Head of caudate nucleus (tissue), 42 donors: Measurements from ENCODE around the gene ADGRV1.
"Not testable (repeated sequence)": the region's sequence is repeated elsewhere in the genome, so short reads cannot be mapped to it uniquely, and the experiment has no call there.

Source experiments
- DNase-seq, 42 donors: peaks; one replicate each; pipeline versions ENCODE4 v3.0.0 to v3.0.0-alpha.2; 2020 to 2021; ENCODE audit warnings: mixed read lengths in 7 of 42
- intact Hi-C: fragments of 100-400 bp; cut with DNase I; formaldehyde crosslinking; loops from one replicate; pipeline ENCODE4 v1.15.0; 2022

The ADGRV1 gene

DNA sequence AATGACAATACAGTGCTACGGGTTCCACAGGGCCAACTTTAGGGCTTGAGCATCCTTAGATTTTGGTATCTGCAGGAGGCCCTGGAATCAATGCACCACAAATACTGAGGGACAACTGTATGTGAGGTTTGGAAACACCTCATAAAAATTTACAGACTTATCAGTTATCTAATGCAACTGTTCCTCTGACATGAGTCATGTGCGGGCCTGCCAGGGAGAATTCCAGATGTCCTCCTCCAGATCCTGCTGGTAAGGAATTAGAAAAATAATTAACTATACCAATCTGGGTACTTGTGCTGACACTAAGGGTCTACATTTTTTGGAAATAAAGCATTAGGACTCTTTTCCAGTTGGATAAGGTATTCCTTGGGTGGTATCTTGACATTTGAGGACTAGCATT lies 491.2 kb downstream of the ADGRV1 start:
- intact Hi-C loops = no loop called here
- peak in 1 of 42 donors; percentile 12 for DNase-seq

DNA sequence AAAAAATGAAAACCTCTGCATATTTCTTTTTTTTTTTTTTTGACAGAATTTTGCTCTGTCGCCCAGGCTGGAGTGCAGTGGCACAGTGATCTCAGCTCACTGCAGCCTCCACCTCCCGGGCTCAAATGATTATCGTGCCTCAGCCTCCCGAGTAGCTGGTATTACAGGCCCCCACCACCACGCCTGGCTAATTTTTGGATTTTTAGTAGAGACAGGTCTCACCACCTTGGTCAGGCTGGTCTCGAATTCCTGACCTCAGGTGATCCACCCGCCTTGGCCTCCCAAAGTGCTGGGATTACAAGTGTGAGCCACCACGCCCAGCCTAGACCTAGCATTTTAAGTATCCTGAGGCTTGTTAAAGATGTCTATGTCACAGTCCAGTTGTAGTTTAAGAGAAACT lies 493.8 kb downstream of the ADGRV1 start:
- DNase-seq, intact Hi-C loops: not testable (repeated sequence)

DNA sequence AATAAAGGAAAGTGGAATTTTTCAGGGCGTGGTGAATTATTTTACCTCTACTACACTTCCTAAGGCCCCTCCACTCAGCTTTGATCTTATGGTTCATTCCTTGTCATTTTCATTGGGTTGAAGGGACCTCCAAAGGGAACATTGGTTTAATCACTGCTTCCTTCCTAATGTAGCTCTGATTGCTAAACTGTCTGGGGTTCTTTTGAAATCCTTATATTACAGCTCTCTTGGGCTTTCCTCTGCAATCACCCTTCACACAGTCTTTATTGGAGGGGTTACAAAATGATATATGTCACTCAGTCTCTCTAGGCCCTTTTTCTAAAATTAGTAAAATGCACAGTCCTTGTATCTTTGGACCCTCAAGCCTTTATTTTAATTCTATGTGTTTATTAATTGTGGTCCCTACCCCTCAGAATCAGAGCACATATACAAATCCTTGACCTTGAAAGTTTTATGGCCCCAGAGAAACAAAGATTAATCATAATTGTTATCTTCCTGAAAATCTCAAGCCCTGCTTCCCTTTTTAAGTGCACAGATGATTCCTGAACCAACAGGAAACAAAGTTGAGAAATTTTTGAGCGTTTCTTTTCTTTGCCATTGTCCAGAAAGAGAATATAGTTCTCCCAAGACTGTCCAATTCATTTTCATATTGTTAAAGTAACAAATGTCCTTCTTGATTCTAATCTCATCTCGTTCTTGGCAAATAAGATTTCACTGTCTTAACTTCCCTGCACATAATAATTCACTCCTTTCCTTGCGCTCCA lies 494.6 kb downstream of the ADGRV1 start:
- intact Hi-C loops = no loop called here
- DNase-seq = no peak

DNA sequence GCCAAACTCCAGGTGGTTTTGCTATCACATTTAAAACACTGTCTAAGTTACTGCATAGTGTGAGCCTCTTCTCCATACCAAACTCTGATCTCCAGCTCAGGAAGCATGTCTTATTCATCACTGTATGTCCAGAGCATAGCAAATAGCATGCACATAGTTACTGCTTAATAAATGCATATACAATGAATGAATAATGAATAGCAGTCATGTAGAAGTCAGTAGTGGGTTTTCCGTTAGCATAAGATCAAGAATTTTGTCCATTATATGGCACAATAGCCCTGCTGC lies 495.1 kb downstream of the ADGRV1 start:
- intact Hi-C loops = no loop called here
- no peak for DNase-seq

DNA sequence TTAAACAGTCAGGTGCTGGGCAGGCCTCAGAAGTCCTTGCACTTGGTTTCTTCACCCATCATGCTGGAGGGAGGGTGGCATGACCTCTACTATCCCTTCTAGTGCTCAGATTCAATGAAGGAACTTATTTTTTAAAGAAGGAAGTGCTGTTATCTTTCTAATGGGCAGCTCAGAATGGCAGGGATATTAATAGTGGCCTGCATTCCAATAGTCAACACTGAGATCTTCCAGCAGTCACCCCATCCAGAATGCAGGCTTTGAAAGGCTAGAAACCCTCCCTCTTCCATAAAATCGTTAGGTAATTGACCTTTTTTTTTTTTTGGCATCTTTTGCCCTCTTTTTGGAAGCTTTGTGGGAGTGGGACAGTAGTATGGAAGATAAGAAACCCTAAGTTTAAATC lies 499.6 kb downstream of the ADGRV1 start:
- intact Hi-C loops = no loop called here
- no peak for DNase-seq

DNA sequence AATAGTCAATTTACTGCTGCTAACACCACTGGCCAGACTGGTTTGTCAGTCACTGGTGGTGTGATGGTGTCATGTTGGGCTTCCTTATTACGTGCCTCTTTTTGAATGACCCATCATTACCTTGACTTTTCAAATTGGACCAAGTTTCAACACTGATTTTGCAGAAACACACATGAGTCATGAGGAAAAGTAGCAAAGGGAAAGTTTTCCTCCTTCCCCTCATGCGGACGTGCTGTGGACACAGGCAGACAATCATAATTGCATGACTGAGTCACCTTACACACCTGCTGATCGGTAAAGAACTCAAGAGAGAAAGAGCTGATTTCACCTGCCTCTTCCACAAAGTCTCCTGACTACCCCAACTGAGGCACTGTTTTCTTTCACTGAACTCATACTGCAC lies 500.0 kb downstream of the ADGRV1 start:
- DNase-seq = no peak
- intact Hi-C loops = no loop called here

DNA sequence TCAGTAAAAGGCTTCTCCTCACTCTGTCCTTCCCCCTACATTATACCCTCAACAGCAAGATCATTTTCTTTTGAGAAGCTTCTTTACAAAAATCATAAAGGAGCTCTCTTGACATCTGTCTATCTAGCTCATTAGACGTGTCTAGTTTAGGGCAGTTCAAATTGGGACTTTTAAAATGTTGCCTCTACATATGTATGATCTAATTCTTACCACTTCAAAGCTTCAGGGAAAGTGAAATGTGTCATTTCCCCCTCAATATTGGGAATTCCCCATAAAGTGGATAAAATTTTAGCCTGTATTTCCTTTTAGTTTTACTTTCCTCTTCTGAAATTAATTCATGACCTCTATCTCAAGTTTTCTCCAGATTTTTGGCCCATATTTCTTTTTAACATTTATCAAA lies 500.8 kb downstream of the ADGRV1 start:
- intact Hi-C loops = no loop called here
- no peak for DNase-seq

DNA sequence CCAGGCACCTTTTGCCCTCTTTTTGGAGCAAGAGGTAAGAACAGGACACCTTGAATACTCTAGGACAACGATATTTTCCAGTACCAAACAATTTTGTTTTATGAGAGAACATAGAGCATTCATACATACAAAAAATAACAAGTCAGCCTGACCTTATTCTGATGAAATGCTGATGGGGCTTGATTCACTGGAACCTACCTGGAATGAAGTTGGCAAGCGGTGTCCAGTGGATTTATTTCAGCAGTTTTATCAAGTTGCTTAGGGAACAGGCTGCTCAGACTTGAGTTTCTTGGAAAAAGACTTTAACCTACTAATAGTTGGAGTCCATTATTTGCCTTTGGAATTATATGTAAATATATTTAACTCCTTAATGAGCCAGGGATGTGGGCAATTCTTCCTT lies 502.5 kb downstream of the ADGRV1 start:
- no peak for DNase-seq
- intact Hi-C loops = no loop called here

DNA sequence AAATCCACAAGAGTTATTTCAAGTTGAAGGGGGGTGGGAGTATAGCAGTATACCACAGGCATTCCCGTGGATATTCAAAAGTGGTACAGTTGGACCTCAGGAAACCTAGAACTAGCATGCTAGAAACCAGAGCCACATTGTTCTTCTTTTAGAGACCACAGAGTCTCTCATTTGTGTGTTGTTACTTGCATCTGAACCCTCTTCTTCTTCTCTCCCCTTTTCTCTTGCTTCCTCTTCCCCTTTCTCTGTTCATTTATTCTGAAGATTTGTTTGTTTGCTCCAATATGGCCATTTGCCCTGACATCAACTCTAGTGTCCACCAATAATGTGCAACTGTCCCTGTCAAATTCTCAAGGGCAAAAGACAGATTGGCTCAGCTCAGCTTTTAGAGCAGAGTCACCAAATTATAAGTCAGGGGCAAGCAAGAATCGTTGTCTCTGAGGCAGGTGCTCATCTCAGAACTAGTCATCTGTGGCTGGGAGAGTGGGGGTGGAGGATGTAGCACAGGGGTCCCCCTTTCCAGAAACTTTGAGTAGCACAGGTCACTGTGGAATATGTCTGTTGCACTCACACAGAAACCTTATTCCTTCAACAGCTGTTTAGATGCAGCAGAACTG lies 503.5 kb downstream of the ADGRV1 start:
- intact Hi-C loops = no loop called here
- DNase-seq = no peak

DNA sequence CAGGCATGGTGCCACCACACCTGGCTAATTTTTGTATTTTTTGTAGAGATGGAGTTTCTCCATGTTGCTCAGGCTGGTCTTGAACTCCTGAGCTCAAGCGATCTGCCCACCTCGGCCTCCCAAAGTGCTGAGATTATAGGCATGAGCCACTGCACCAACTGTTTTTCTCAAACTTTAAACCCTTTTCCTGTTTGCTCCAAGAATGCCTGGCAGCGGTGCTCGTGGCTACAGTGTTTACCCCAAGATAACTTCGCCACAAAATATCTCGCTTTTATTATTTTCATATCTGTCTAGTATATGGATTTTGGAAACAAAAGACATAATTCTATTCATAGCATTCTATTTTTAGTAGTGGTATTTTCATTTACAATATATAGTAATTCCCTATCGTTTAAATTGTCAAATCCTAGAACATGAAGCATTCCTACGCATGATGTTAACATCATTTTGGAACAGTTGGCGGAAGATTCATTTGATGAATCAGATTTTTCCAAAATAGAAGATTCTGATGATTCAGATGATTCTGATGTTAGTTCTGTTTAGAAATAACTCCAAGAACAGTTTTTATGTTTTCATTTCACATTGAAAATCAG lies 504.6 kb downstream of the ADGRV1 start:
- intact Hi-C loops = not testable (repeated sequence)
- DNase-seq = peak in 3 of 42 donors; percentile 8 to 10 (median 9)

DNA sequence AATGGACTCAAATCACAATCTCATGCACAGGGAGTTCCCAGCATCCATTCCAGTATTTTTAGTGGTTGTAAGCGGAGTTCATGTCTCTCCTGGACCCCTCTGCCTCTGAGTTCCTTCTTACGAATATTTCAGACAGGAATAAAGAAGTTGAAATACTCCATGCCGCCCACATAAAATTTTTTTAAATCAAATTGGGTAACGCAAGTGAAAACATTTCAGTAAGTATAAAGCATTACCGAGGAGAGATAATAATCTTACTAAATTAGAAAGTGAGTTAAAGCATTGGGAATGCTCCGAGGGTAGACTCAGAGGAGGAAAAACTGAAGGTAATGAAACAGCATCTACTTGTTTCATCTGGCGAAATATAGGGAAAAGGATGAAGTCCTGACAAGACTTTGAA lies 506.9 kb downstream of the ADGRV1 start:
- intact Hi-C loops = no loop called here
- DNase-seq = no peak

DNA sequence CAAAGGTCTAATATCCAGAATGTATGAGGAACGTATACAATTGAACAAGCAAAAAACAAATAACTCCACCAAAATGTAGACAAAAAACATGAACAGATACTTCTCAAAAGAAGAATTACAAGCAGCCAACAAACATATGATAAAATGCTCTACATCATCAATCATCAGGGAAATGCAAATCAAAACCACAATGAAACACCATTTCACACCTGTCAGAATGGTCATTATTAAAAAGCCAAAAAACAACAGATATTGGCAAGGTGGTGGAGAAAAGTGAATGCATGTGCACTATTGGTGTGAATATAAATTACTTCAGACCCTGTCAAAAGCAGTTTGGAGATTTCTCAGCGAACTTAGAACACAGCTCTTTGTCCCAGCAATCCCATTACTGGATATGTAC lies 510.8 kb downstream of the ADGRV1 start:
- no peak for DNase-seq
- intact Hi-C loops = no loop called here

DNA sequence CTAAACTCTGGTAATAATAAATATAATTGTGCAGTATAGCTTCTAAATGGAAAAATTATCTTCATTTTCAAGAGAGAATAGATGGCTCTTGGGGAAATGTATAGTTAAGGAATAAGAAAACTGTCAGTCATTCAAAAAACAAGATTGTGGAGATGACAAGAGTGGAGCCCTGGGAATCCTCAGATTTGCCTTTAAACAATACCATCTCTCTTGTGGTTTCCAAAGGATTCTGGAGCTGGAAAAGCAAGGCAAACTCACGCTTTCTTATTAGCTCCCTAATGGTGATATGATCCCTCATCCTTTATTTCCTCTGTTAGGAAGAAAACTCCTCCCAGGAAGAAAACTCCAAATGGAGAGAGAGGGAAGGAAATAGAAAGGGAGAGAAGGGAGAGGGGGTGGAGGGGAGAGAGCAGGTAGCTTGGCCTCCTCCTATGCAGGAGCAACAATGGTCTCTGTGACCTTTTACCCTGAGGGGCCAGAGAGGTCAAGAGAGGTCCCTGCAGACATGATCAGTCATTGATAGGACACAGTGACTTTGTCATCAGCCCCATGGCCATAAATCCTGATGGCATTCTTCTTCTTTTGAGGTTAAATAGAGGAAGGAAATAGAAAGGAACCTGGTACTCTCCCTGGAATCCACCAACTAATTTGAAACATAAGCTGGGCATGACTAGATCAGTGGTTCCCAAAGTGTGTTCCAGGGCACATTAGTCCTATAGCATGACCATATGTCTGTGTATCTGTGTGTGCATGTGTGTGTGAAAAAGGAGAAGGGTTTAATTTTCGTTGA lies 512.4 kb downstream of the ADGRV1 start:
- no peak for DNase-seq
- intact Hi-C loops = no loop called here

DNA sequence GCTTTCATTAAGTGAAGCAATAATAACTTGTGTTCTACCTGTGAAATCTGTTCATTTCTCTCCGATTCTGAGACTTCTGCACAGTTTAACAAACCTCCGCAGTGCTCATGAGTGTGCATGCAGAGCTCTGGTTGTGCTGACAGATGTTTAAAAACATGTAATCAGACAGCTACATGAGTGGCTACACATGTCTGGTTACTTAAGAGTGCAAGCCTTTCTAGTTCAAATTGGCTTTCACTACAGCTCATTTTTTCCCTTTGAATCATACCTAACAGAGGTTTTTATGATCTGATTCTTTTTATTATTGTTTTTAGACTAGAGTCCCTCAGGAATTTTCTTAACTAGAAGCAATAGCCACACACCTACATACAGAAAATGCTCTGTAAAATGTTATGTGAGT lies 514.3 kb downstream of the ADGRV1 start:
- intact Hi-C loops = no loop called here
- DNase-seq = no peak

DNA sequence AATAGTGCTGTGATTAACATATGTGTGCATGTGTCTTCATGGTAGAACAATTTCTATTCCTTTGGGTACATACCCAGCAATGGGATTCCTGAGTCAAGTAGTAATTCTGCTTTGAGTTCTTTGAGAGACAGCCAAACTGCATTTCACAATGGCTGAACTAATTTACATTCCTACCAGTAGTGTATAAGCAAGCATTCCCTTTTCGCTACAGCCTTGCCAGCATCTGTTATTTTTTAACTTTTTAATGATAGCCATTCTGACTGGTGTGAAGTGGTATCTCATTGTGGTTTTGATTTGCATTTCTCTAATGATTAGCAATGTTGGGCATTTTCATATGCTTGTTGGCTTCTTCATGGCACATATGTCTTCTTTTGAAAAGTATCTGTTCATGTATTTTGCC lies 516.0 kb downstream of the ADGRV1 start:
- intact Hi-C loops = no loop called here
- DNase-seq = no peak

DNA sequence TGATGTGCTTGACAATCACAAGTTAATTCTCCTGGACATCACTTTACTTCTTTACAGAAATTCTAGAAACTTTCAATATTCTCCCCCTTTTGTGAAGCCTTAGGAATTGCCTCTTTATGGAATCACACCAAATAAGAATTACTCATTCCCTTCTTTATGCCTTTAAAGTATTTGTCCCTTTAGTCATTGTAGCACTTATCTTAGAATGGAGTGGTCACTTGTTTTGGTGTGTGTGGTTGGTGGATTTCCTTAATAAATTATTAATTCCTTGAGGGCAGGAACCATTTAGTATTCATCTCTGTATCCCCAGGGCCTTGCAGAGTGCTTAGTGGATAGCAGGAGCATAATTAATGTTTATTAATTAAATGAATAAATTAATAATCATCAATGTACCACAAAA lies 517.5 kb downstream of the ADGRV1 start:
- intact Hi-C loops = no loop called here
- no peak for DNase-seq

DNA sequence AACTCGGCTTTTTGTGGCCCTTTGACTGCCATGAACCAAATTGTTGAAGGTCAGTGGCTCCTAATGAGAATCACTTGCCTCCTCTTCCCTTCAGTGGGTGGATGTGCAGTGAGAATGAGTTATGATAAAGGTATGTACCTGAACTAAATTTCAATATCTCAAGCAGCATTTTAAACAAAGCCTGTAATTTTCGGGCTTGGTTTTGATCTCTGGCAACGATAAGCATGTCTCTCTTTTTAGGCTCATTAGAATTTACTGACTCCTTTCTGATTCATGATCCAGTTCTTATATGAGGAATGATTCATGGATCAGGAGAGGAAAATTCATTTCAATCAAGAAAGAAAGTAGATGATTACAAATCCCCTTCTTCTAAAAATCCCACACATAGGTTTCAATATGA lies 519.0 kb downstream of the ADGRV1 start:
- intact Hi-C loops = no loop called here
- no peak for DNase-seq

DNA sequence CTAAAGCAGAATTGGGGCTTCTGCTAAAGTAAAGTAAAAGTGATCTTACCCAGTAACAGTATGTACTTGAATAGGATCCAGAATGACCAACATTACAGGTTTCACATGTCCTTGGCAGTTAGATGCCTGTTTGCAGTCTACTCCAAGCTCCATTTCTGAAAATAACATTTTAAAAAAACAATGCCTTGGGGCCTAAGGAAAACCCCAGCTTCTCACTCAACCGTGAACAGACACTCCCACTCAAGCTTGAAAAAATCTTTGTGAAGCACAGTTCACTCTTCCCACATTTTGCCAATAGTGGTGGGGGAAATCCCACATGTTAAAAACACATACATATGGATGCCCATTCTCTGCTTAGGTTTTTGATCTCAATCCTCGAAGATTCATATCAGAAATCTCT lies 520.4 kb downstream of the ADGRV1 start:
- intact Hi-C loops = no loop called here
- no peak for DNase-seq

DNA sequence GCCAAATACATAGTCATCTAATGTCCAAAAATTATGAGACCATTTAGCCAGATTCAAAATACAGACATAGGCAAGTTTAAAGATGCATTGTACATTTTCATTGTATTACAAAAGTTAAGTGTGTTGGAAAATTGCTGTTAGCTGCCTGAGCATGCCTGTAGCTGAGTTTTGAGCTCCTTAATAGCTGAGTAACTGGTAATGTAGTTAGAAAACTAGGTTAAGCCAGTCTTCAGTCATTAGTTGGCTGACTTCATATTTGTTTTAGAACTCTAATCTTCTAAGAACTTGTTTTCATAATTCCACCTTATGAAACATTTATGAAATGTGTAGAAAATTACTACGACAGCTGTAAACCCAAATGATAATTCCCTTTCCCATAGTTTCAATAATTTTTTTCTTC lies 531.2 kb downstream of the ADGRV1 start:
- intact Hi-C loops = no loop called here
- DNase-seq = no peak

DNA sequence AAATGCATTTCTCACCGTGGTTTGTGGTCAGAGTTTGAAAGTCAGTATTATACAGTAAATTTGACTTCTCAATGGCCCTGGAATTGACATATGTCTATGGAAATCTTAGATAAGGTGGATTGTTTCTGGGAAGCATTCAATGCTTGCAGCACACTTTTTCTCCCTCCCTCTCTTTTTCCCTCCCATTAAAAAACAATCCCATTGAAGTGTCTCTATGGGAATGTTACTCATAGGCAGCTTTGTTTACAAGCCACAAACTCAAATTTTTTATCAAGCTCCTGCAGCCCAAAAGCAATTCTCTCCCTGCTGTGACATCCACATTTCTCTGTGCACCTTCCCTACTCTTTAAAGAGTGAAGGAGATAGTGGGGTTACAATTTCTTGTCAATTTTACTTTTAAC lies 532.4 kb downstream of the ADGRV1 start:
- DNase-seq = no peak
- intact Hi-C loops = no loop called here
